Prostate gland (tissue), 2 donors: ENCODE results near the gene SFTA2. TPM values are rescaled to one million over a fixed set of nuclear protein-coding genes. Genes with fewer than 3 reads are reported as not detected.

Experiments used
- DNase-seq: peaks from one replicate; pipeline ENCODE4 v3.0.0-alpha.2; 2019; ENCODE audit warnings: low spot score
- H3K27ac ChIP-seq, 2 donors: fragments of 200-600 bp; sonication (generic); 2 replicates each; pipeline ENCODE4 v1.5.1; 2017 to 2019
- H3K27me3 ChIP-seq: fragments of 200-600 bp; sonication (generic); replicated peaks from 2 replicates; pipeline ENCODE4 v1.5.1; 2019; ENCODE audit not compliant: insufficient read depth
- H3K36me3 ChIP-seq, 2 donors: fragments of 200-600 bp; sonication (generic); 1 replicate in 1 of 2; 2 replicates in 1 of 2; pipeline versions ENCODE4 v1.5.1 to v1.8.1; 2017 to 2019
- H3K4me1 ChIP-seq: fragments of 200-600 bp; sonication (generic); replicated peaks from 2 replicates; pipeline ENCODE4 v1.5.1; 2019
- H3K4me3 ChIP-seq, 2 donors: fragments of 200-600 bp; sonication (generic); 2 replicates each; pipeline ENCODE4 v1.5.1; 2017 to 2019
- H3K9me3 ChIP-seq: fragments of 200-600 bp; sonication (generic); 2 replicates; pipeline ENCODE4 v1.5.1; 2017
- POLR2A ChIP-seq: fragments of 450-650 bp; IDR thresholded peaks from one replicate; pipeline ENCODE4 v1.6.1; 2016; ENCODE audit warnings: antibody characterized with exemption, mild to moderate bottlenecking
- POLR2AphosphoS5 ChIP-seq: sonication (generic); formaldehyde crosslinking; IDR thresholded peaks from one replicate; pipeline ENCODE4 v1.6.1; 2017; ENCODE audit warnings: antibody characterized with exemption
- WGBS: methylation state at CpG from one replicate; pipeline ENCODE4 v1.1.5; 2018; 5-methylcytosine and 5-hydroxymethylcytosine counted together
- intact Hi-C: fragments of 100-400 bp; cut with DNase I; formaldehyde crosslinking; loops from one replicate; pipeline ENCODE4 v1.14.2; 2022
- total RNA-seq, 2 donors: library from RNA; depleted of rRNA; stranded (reverse); fragments of >200 nt; gene quantifications; one replicate each; pipeline ENCODE4 v1.1.0, GENCODE V29; 2016
- TF ChIP-seq, protein P1 (sequence below), 4 experiments: fragments of 200-600 bp in 2 of 4; fragments of 450-650 bp in 2 of 4; sonication (generic) in 2 of 4; IDR thresholded peaks; 1 replicate in 3 of 4; 2 replicates in 1 of 4; pipeline ENCODE4 v1.5.1; 2016 to 2019; ENCODE audit warnings: antibody characterized with exemption in 4 of 4, mild to moderate bottlenecking in 2 of 4, moderate library complexity in 2 of 4

Gene SFTA2
- total RNA-seq, 2 donors from 2014 or later = not detected

- Histone ChIP-seq H3K9me3 (no peaks in the 10 kb centered on the region), H3K27ac (peak overlapping the region; percentile 93 to 96), H3K27me3 (no peaks in the 10 kb centered on the region), H3K36me3 (no peaks in the 10 kb centered on the region), H3K4me3 (peak overlapping the region; percentile 57 to 70), H3K4me1 (peaks cover 15% of the 10 kb centered on the region)
- TF ChIP-seq POLR2A = peak; percentile 46
- TF ChIP-seq, protein P1, sequence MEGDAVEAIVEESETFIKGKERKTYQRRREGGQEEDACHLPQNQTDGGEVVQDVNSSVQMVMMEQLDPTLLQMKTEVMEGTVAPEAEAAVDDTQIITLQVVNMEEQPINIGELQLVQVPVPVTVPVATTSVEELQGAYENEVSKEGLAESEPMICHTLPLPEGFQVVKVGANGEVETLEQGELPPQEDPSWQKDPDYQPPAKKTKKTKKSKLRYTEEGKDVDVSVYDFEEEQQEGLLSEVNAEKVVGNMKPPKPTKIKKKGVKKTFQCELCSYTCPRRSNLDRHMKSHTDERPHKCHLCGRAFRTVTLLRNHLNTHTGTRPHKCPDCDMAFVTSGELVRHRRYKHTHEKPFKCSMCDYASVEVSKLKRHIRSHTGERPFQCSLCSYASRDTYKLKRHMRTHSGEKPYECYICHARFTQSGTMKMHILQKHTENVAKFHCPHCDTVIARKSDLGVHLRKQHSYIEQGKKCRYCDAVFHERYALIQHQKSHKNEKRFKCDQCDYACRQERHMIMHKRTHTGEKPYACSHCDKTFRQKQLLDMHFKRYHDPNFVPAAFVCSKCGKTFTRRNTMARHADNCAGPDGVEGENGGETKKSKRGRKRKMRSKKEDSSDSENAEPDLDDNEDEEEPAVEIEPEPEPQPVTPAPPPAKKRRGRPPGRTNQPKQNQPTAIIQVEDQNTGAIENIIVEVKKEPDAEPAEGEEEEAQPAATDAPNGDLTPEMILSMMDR (IDR thresholded peaks at IDR 0.05) = no peak
- TF ChIP-seq POLR2AphosphoS5 = peak; percentile 49
- DNase-seq = peak; percentile 89
- intact Hi-C loops = no loop called here
- WGBS = 22% methylated on average over 7 of the region's 7 CpGs
Observed at GRCh38 chr6:30885481-30885998, 46.4 kb downstream of the SFTA2 start.

GRCh38 chr6:30884521-30885480 lies 47.2 kb downstream of the SFTA2 start:
- WGBS = 4% methylated on average over 36 of the region's 59 CpGs
- TF ChIP-seq POLR2AphosphoS5 (no peak), POLR2A (peak; percentile 41)
- intact Hi-C loops = loop anchor here (5.0 kb wide), 1 partner anchor 208 kb away; no protein-coding TSS in a partner anchor
- Histone ChIP-seq H3K27me3 (no peaks in the 10 kb centered on the region), H3K4me3 (peak overlapping the region; percentile 57 to 70), H3K27ac (peak overlapping the region; percentile 93 to 96), H3K9me3 (no peaks in the 10 kb centered on the region), H3K36me3 (no peaks in the 10 kb centered on the region), H3K4me1 (peaks cover 15% of the 10 kb centered on the region)
- DNase-seq = no peak

- 7% methylated on average over 59 of the region's 62 CpGs for WGBS
- peak; percentile 89 for DNase-seq
- no peaks in the 10 kb centered on the region for H3K27me3 ChIP-seq
Observed at GRCh38 chr6:30883685-30884520, 48.1 kb downstream of the SFTA2 start, which contains the start of gene DDR1. Gene DDR1, plus strand, starts transcription at chr6:30884519. Its CDS starts 4,211 bp downstream, at chr6:30888730.

DNA sequence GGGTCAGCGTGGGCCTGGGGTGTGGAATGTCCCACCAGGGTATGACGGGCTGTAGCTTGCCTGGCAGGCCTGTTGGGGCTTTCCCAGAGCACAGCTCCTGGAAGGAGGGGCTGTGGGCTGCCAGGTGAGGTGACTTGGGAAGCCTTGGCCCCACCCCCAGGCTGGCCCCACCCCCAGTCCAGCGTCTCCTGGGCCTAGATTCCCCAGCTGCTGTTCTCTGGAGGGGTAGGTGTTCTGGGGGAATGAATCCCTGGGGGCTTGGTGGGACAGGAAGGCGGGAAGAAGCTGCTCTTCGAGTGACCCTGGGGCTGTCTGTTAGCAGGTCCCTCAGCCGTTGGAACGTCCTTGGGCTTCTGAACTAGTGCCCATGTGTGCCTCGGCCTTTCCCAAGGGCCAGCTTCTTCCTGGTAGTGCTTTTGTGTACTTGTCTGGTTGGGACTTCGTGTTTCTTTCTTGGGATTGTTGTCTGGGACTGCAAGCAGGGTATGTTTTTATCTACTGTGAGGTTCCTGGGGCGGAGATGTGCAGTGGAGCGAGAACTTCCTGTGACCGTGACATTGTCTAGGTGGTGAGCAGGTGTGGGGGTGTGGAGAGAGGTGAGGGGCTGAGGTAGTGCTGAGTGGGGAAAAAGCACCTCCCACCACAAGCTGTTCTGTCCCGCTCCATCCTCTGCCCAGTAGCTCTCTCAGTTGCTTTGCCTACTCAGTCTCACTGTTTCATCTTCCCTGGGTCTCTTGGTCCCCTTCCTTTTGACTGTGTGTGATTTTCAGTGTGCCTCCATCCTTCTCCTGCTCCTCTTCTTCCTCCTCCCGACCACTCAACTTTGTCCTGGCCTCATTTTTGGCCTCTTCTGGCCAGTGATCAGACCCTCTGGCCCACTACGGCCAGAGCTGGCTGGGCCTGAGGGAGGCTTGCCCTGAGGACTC lies 48.9 kb downstream of the SFTA2 start:
- Histone ChIP-seq H3K27me3 (no peaks in the 10 kb centered on the region), H3K36me3 (no peaks in the 10 kb centered on the region), H3K9me3 (no peaks in the 10 kb centered on the region), H3K27ac (peak overlapping the region; percentile 93 to 96), H3K4me1 (peaks cover 12% of the 10 kb centered on the region), H3K4me3 (peak overlapping the region; percentile 57 to 70)
- WGBS = 40% methylated on average over 15 of the region's 15 CpGs
- TF ChIP-seq, protein P1 (IDR thresholded peaks at IDR 0.05) = no peak
- peak; percentile 62 for TF ChIP-seq POLR2A
- peak; percentile 59 for TF ChIP-seq POLR2AphosphoS5
- intact Hi-C loops = loop anchor here (5.0 kb wide), 1 partner anchor 206 kb away; no protein-coding TSS in a partner anchor
- DNase-seq = peak; percentile 93

More at GRCh38 chr6:30883685-30884520, 48.1 kb downstream of the SFTA2 start, which contains the start of gene DDR1:
- intact Hi-C loops = loop anchor here (5.0 kb wide), 1 partner anchor 207 kb away; no protein-coding TSS in a partner anchor
- no peaks in the 10 kb centered on the region for H3K9me3 ChIP-seq
- H3K4me3 ChIP-seq = peak within 1 kb of the TSS; percentile 57 to 70
- H3K4me1 ChIP-seq = peaks cover 15% of the 10 kb centered on the region
- TF ChIP-seq POLR2A = peak; percentile 79
- TF ChIP-seq, protein P1 (IDR thresholded peaks at IDR 0.05) = peak in 2 of 4 experiments; percentile 8 to 13
- TF ChIP-seq POLR2AphosphoS5 = peak; percentile 70
- no peaks in the 10 kb centered on the region for H3K36me3 ChIP-seq
- peak within 1 kb of the TSS; percentile 93 to 96 for H3K27ac ChIP-seq
